ENCODE measurements around the gene LARP4B. TPM values are rescaled to one million over a fixed set of nuclear protein-coding genes. Genes with fewer than 3 reads are reported as not detected.

LARP4B gene
- total RNA-seq, 1 donor from 2014 or later: 78.3 TPM

DNA sequence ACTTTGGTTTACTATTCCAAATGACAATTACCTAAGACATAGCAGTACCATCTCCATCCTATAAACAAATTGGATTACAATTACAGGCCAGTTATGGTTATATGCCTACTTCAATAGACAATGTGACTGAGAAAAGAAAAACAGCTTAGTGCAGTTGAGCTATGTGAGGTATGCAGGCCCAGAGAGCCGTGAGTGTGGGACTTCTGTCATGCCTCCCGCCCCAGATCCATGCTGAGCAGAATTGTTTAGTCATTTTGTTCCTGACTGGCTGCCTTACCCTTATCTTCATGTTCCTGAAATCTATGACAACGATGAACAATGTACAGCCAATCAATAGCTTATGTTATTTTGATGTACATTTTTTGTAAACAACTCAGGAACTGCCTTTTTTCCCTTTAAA, 21.7 kb downstream of the LARP4B start:
- DNase-seq (ENCODE audit: extremely low spot score in 2 of 2): no peak
- Histone ChIP-seq H3K4me3 (no peak overlapping the region), H3K27ac (no peak overlapping the region), H3K4me1 (no peaks in the 10 kb centered on the region), H3K36me3 (peaks cover 0 to 9% of the 10 kb centered on the region in 2 donors), H3K9me3 (no peaks in the 10 kb centered on the region), H3K27me3 (no peaks in the 10 kb centered on the region)
- TF ChIP-seq POLR2A (IDR thresholded peaks at IDR 0.05): no peak
- TF ChIP-seq, protein P1, sequence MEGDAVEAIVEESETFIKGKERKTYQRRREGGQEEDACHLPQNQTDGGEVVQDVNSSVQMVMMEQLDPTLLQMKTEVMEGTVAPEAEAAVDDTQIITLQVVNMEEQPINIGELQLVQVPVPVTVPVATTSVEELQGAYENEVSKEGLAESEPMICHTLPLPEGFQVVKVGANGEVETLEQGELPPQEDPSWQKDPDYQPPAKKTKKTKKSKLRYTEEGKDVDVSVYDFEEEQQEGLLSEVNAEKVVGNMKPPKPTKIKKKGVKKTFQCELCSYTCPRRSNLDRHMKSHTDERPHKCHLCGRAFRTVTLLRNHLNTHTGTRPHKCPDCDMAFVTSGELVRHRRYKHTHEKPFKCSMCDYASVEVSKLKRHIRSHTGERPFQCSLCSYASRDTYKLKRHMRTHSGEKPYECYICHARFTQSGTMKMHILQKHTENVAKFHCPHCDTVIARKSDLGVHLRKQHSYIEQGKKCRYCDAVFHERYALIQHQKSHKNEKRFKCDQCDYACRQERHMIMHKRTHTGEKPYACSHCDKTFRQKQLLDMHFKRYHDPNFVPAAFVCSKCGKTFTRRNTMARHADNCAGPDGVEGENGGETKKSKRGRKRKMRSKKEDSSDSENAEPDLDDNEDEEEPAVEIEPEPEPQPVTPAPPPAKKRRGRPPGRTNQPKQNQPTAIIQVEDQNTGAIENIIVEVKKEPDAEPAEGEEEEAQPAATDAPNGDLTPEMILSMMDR (IDR thresholded peaks at IDR 0.05): no peak
- intact Hi-C loops (cut with DNase I): no loop called here

DNA sequence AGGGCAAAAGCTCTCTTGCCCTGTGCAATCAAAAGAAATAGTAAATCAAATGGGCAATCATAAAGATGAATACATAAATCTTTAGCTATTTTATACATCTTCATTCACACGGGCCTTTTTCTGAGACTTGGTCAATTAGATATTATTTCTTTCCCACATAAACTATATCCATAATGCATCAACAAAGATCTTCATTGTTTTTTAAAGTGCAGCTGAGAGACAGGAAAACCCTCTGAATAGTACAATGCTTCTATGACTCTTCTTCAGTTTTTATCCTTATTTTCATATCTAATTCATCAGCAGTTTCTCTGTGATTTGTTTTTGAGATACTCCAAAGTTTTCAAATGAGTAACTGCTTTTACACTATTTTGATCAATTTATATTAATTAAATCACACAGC, 25.5 kb downstream of the LARP4B start:
- no peaks in the 10 kb centered on the region for H3K27me3 ChIP-seq
- no peak for DNase-seq (ENCODE audit: extremely low spot score in 2 of 2)
- H3K9me3 ChIP-seq: no peaks in the 10 kb centered on the region
- intact Hi-C loops (cut with DNase I): loop anchor here (1.0 kb wide), 1 partner anchor 43 kb away; no protein-coding TSS in a partner anchor
- TF ChIP-seq POLR2A (IDR thresholded peaks at IDR 0.05) (no peak), POLR2AphosphoS5 (IDR thresholded peaks at IDR 0.05; ENCODE audit: insufficient read depth in 1 of 2, low read depth in 1 of 2) (no peak)
- TF ChIP-seq, protein P1 (IDR thresholded peaks at IDR 0.05): no peak
- no peaks in the 10 kb centered on the region for H3K4me1 ChIP-seq
- H3K4me3 ChIP-seq: no peak overlapping the region
- peaks cover 0 to 9% of the 10 kb centered on the region in 2 donors for H3K36me3 ChIP-seq
- no peak overlapping the region for H3K27ac ChIP-seq

DNA sequence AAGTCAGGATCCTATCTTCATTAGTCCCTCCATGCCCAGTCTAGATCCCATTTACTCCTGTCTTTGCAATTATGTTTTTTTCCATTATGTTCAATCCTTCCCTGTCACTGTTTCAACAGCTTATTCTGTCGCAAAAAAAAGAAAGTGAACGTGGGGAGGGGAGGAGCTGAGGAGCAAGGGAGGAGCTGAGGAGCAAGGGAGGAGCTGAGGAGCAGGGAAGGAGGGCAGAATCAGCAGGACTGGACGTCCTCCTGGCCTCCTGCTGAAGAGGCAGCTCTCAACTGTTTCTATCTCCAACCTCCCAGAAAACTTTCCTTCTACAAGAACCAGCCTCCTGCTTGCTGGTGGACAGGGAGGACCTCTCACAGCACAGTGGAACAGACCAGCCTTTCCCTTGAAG, 26.0 kb downstream of the LARP4B start:
- H3K4me3 ChIP-seq: no peak overlapping the region
- no peak for TF ChIP-seq POLR2AphosphoS5 (IDR thresholded peaks at IDR 0.05; ENCODE audit: insufficient read depth in 1 of 2, low read depth in 1 of 2)
- TF ChIP-seq, protein P1 (IDR thresholded peaks at IDR 0.05): no peak
- no peak for TF ChIP-seq POLR2A (IDR thresholded peaks at IDR 0.05)
- H3K36me3 ChIP-seq: peaks cover 0 to 9% of the 10 kb centered on the region in 2 donors
- no peak overlapping the region for H3K27ac ChIP-seq
- intact Hi-C loops (cut with DNase I): no loop called here
- no peaks in the 10 kb centered on the region for H3K9me3 ChIP-seq
- H3K4me1 ChIP-seq: no peaks in the 10 kb centered on the region
- H3K27me3 ChIP-seq: no peaks in the 10 kb centered on the region
- DNase-seq (ENCODE audit: extremely low spot score in 2 of 2): no peak

DNA sequence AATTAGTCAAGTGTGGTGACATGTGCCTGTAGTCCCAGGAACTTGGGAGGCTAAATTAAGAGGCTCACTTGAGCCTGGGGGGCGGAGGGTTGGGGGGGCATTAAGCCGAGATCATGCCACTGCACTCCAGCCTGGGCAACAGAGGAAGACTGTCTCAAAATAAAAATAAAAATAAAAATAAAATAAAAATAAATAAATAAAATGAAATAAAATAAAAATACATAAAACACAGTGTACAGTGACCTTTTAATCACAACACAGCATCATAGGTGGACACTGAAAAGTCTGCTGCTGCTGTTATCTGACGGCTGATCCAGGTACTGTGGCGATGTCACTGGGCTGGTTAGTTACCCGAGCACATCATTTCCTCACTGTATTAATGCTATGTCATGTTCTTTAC, 27.1 kb downstream of the LARP4B start:
- H3K4me1 ChIP-seq: no peaks in the 10 kb centered on the region
- H3K4me3 ChIP-seq: no peak overlapping the region
- TF ChIP-seq POLR2AphosphoS5 (IDR thresholded peaks at IDR 0.05; ENCODE audit: insufficient read depth in 1 of 2, low read depth in 1 of 2): no peak
- TF ChIP-seq, protein P1 (IDR thresholded peaks at IDR 0.05): no peak
- no peak for TF ChIP-seq POLR2A (IDR thresholded peaks at IDR 0.05)
- intact Hi-C loops (cut with DNase I): no loop called here
- no peak for DNase-seq (ENCODE audit: extremely low spot score in 2 of 2)
- no peaks in the 10 kb centered on the region for H3K27me3 ChIP-seq
- H3K27ac ChIP-seq: no peak overlapping the region
- peaks cover 0 to 9% of the 10 kb centered on the region in 2 donors for H3K36me3 ChIP-seq
- no peaks in the 10 kb centered on the region for H3K9me3 ChIP-seq

DNA sequence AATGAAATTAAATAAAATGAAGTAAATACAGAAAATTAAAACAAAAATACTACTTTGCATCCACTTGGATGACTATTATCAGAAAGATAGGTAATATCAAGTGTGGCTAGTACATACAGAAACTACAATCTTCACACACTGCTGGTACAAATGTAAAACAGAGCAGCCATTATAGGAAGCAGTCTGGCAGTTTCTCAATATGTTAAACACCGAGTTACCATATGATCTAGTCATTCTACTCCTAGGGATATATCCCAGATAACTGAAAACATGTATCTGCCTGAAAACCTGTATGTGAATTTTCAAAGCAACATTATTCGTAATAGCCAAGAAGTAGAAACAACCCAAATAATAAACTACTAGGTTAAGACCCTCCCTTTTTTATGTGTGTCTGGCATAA, 33.4 kb downstream of the LARP4B start:
- TF ChIP-seq POLR2AphosphoS5 (IDR thresholded peaks at IDR 0.05; ENCODE audit: insufficient read depth in 1 of 2, low read depth in 1 of 2) (no peak), POLR2A (IDR thresholded peaks at IDR 0.05) (no peak)
- TF ChIP-seq, protein P1 (IDR thresholded peaks at IDR 0.05): no peak
- peaks cover 21% of the 10 kb centered on the region for H3K4me1 ChIP-seq
- H3K27ac ChIP-seq: no peak overlapping the region
- intact Hi-C loops (cut with DNase I): no loop called here
- no peak overlapping the region for H3K4me3 ChIP-seq
- no peak for DNase-seq (ENCODE audit: extremely low spot score in 2 of 2)
- no peaks in the 10 kb centered on the region for H3K36me3 ChIP-seq
- no peaks in the 10 kb centered on the region for H3K27me3 ChIP-seq
- no peaks in the 10 kb centered on the region for H3K9me3 ChIP-seq

Measured in vagina (tissue), 2 donors.